ENCODE results near the gene PAK5.
A peak's percentile ranks its signal among the peaks of the same experiment; 100 is the strongest.
"Not testable (repeated sequence)": the region's sequence is repeated elsewhere in the genome, so short reads cannot be mapped to it uniquely, and the experiment has no call there.

Gene PAK5

GRCh38 chr20:9685011-9685410, 153.9 kb downstream of the PAK5 start:
- no peak for DNase-seq (ENCODE audit: low spot score)

GRCh38 chr20:9677100-9677623, 161.7 kb downstream of the PAK5 start:
- DNase-seq (ENCODE audit: low spot score), result no peak

- no peak for DNase-seq (ENCODE audit: low spot score)
Measured at GRCh38 chr20:9672981-9673380, 165.9 kb downstream of the PAK5 start.

- DNase-seq (ENCODE audit: low spot score), result no peak
Measured at GRCh38 chr20:9672027-9672426, 166.8 kb downstream of the PAK5 start.

- DNase-seq (ENCODE audit: low spot score), result no peak
Measured at GRCh38 chr20:9668381-9668780, 170.5 kb downstream of the PAK5 start.

- DNase-seq (ENCODE audit: low spot score), result no peak
Measured at GRCh38 chr20:9663423-9663822, 175.5 kb downstream of the PAK5 start.

GRCh38 chr20:9660236-9660868, 178.5 kb downstream of the PAK5 start:
- DNase-seq (ENCODE audit: low spot score), result no peak

GRCh38 chr20:9647741-9648140, 191.1 kb downstream of the PAK5 start:
- DNase-seq (ENCODE audit: low spot score), result no peak

- DNase-seq (ENCODE audit: low spot score), result no peak
Measured at GRCh38 chr20:9646375-9646774, 192.5 kb downstream of the PAK5 start.

- no peak for DNase-seq (ENCODE audit: low spot score)
Measured at GRCh38 chr20:9642882-9643281, 196.0 kb downstream of the PAK5 start.

- not testable (repeated sequence) for DNase-seq (ENCODE audit: low spot score)
Measured at GRCh38 chr20:9641499-9642000, 197.3 kb downstream of the PAK5 start.

- no peak for DNase-seq (ENCODE audit: low spot score)
Measured at GRCh38 chr20:9637889-9638288, 201.0 kb downstream of the PAK5 start.

GRCh38 chr20:9635750-9636149, 203.1 kb downstream of the PAK5 start:
- no peak for DNase-seq (ENCODE audit: low spot score)

- no peak for DNase-seq (ENCODE audit: low spot score)
Measured at GRCh38 chr20:9634327-9634726, 204.5 kb downstream of the PAK5 start.

GRCh38 chr20:9632991-9633390, 205.9 kb downstream of the PAK5 start:
- no peak for DNase-seq (ENCODE audit: low spot score)

GRCh38 chr20:9632265-9632664, 206.6 kb downstream of the PAK5 start:
- no peak for DNase-seq (ENCODE audit: low spot score)

- no peak for DNase-seq (ENCODE audit: low spot score)
Measured at GRCh38 chr20:9630554-9630953, 208.3 kb downstream of the PAK5 start.

- DNase-seq (ENCODE audit: low spot score), result no peak
Measured at GRCh38 chr20:9629831-9630230, 209.0 kb downstream of the PAK5 start.

GRCh38 chr20:9628589-9628988, 210.3 kb downstream of the PAK5 start:
- no peak for DNase-seq (ENCODE audit: low spot score)

- no peak for DNase-seq (ENCODE audit: low spot score)
Measured at GRCh38 chr20:9628141-9628540, 210.7 kb downstream of the PAK5 start.

- no peak for DNase-seq (ENCODE audit: low spot score)
Measured at GRCh38 chr20:9627219-9627618, 211.7 kb downstream of the PAK5 start.

GRCh38 chr20:9626357-9626756, 212.5 kb downstream of the PAK5 start:
- no peak for DNase-seq (ENCODE audit: low spot score)

GRCh38 chr20:9617940-9618339, 220.9 kb downstream of the PAK5 start:
- no peak for DNase-seq (ENCODE audit: low spot score)

GRCh38 chr20:9616833-9617461, 221.9 kb downstream of the PAK5 start:
- DNase-seq (ENCODE audit: low spot score), result peak; percentile 37
